GM19035 (cell line): ENCODE data around the gene SEL1L.
"Not testable (repeated sequence)": the region's sequence is repeated elsewhere in the genome, so short reads cannot be mapped to it uniquely, and the experiment has no call there.

ENCODE experiments used
- ATAC-seq: cut with Tn5 transposase; IDR thresholded peaks from one replicate; pipeline ENCODE4 v1.9.1; 2021; ENCODE audit not compliant: unreplicated experiment

SEL1L gene

GRCh38 chr14:81529391-81529790, 4.3 kb downstream of the SEL1L start:
- ATAC-seq = no peak

- no peak for ATAC-seq
Measured at GRCh38 chr14:81525129-81525528, 8.5 kb downstream of the SEL1L start.

- ATAC-seq = peak; percentile 86
Measured at GRCh38 chr14:81523616-81524015, 10.0 kb downstream of the SEL1L start.

GRCh38 chr14:81523016-81523415, 10.6 kb downstream of the SEL1L start:
- no peak for ATAC-seq

- no peak for ATAC-seq
Measured at GRCh38 chr14:81521356-81521755, 12.3 kb downstream of the SEL1L start.

GRCh38 chr14:81519200-81520011, 14.2 kb downstream of the SEL1L start:
- ATAC-seq = no peak

GRCh38 chr14:81517798-81518398, 15.8 kb downstream of the SEL1L start:
- ATAC-seq = no peak

- ATAC-seq = no peak
Measured at GRCh38 chr14:81516986-81517797, 16.5 kb downstream of the SEL1L start.

GRCh38 chr14:81515927-81516326, 17.7 kb downstream of the SEL1L start:
- not testable (repeated sequence) for ATAC-seq

GRCh38 chr14:81512826-81513225, 20.8 kb downstream of the SEL1L start:
- ATAC-seq = not testable (repeated sequence)

GRCh38 chr14:81511111-81511904, 22.3 kb downstream of the SEL1L start:
- ATAC-seq = no peak

- ATAC-seq = no peak
Measured at GRCh38 chr14:81509838-81510452, 23.7 kb downstream of the SEL1L start.

- ATAC-seq = no peak
Measured at GRCh38 chr14:81509321-81509720, 24.3 kb downstream of the SEL1L start.

GRCh38 chr14:81506487-81506886, 27.2 kb downstream of the SEL1L start:
- no peak for ATAC-seq

- no peak for ATAC-seq
Measured at GRCh38 chr14:81504864-81505263, 28.8 kb downstream of the SEL1L start.

- ATAC-seq = no peak
Measured at GRCh38 chr14:81485781-81486180, 47.9 kb downstream of the SEL1L start.

- peak; percentile 82 for ATAC-seq
Measured at GRCh38 chr14:81485372-81485771, 48.3 kb downstream of the SEL1L start.

GRCh38 chr14:81484120-81484519, 49.5 kb downstream of the SEL1L start:
- ATAC-seq = no peak

- no peak for ATAC-seq
Measured at GRCh38 chr14:81480741-81481140, 52.9 kb downstream of the SEL1L start.

GRCh38 chr14:81478446-81478845, 55.2 kb downstream of the SEL1L start:
- no peak for ATAC-seq
